CD4-positive, alpha-beta T cell (primary cell): ENCODE data around the gene TBC1D22B. TPM values are rescaled to one million over a fixed set of nuclear protein-coding genes. Genes with fewer than 3 reads are reported as not detected.

ENCODE experiments used
- ATAC-seq: fragments of 200-7000 bp; cut with Tn5 transposase; one replicate; pipeline ENCODE4 v1.10.0; 2022; ENCODE audit warnings: mild to moderate bottlenecking; ENCODE audit not compliant: poor library complexity
- CTCF ChIA-PET: fragments of 350-600 bp; sonication (Branson Sonifier 250); formaldehyde crosslinking; loops from one replicate; lab custom pipeline; 2021; ENCODE audit warnings: antibody characterized with exemption, inconsistent platforms; lab: Charles Lee
- POLR2A ChIA-PET: fragments of 350-600 bp; sonication (Branson Sonifier 250); formaldehyde crosslinking; loops from one replicate; lab custom pipeline; 2021; ENCODE audit warnings: antibody characterized with exemption, inconsistent platforms; lab: Charles Lee
- DNase-seq, 14 experiments: peaks; one replicate each; pipeline ENCODE4 v3.0.0-alpha.2; 2013 to 2020; ENCODE audit warnings: mixed read lengths in 2 of 14
- H3K27ac ChIP-seq, 2 donors: one replicate each; pipeline versions ENCODE4 v1.5.1 to v1.7.0; 2013; ENCODE audit warnings: low read length in 2 of 2, low read depth in 1 of 2, mild to moderate bottlenecking in 1 of 2
- H3K27me3 ChIP-seq, 2 experiments: 1 replicate in 1 of 2; 2 replicates in 1 of 2; pipeline versions ENCODE4 v1.6.1 to v1.7.0; 2013; ENCODE audit warnings: low read length in 2 of 2, control low read depth in 1 of 2, mild to moderate bottlenecking in 1 of 2, moderate library complexity in 1 of 2; ENCODE audit not compliant: insufficient read depth in 2 of 2, control insufficient read depth in 1 of 2
- H3K36me3 ChIP-seq: one replicate; pipeline ENCODE4 v1.6.1; 2013; ENCODE audit warnings: low read length, control low read depth; ENCODE audit not compliant: insufficient read depth
- H3K4me1 ChIP-seq: one replicate; pipeline ENCODE4 v1.6.1; 2013; ENCODE audit warnings: low read length, control low read depth; ENCODE audit not compliant: insufficient read depth
- H3K4me3 ChIP-seq: one replicate; pipeline ENCODE4 v1.5.1; 2013; ENCODE audit warnings: mild to moderate bottlenecking, low read length, moderate library complexity
- H3K9me3 ChIP-seq, 2 experiments: 1 replicate in 1 of 2; 2 replicates in 1 of 2; pipeline versions ENCODE4 v1.6.1 to v1.7.0; 2013; ENCODE audit warnings: low read length in 2 of 2, mild to moderate bottlenecking in 2 of 2, control low read depth in 1 of 2, moderate library complexity in 1 of 2; ENCODE audit not compliant: control insufficient read depth in 1 of 2, insufficient read depth in 1 of 2
- H3K27ac Mint-ChIP-seq: one replicate; pipeline ENCODE4 v1.8.0; 2020; ENCODE audit warnings: mixed read lengths
- H3K27me3 Mint-ChIP-seq: one replicate; pipeline ENCODE4 v1.8.0; 2021; ENCODE audit warnings: mixed read lengths
- H3K36me3 Mint-ChIP-seq: one replicate; pipeline ENCODE4 v1.8.0; 2021; ENCODE audit warnings: low read depth, mixed read lengths
- H3K4me1 Mint-ChIP-seq: one replicate; pipeline ENCODE4 v1.8.0; 2021; ENCODE audit warnings: low read depth, mixed read lengths
- H3K4me3 Mint-ChIP-seq: one replicate; pipeline ENCODE4 v1.8.0; 2020; ENCODE audit warnings: mild to moderate bottlenecking, mixed read lengths
- H3K9me3 Mint-ChIP-seq: one replicate; pipeline ENCODE4 v1.8.0; 2020; ENCODE audit warnings: mixed read lengths
- intact Hi-C, 2 experiments: fragments of 100-400 bp; cut with DNase I in 1 of 2; cut with micrococcal nuclease in 1 of 2; formaldehyde crosslinking; loops; one replicate each; pipeline versions ENCODE4 v1.15.1 to v1.9.0; 2023 to 2025; cut with DNase I, micrococcal nuclease
- total RNA-seq, 174 experiments: library from RNA in 2 of 174; stranded (reverse) in 2 of 174; gene quantifications; one replicate each; pipeline ENCODE4 v1.2.3 and lab custom pipeline; 2021 to 2026
- TF ChIP-seq, protein P1 (sequence below): fragments of 200-600 bp; IDR thresholded peaks from one replicate; pipeline ENCODE4 v1.8.0; 2022; ENCODE audit warnings: antibody characterized with exemption, mild to moderate bottlenecking

The TBC1D22B gene
- total RNA-seq, 2 experiments from 2014 or later, result 5.9 to 6.6 TPM

- H3K4me1 ChIP-seq, result no peaks in the 10 kb centered on the region
- ChIA-PET POLR2A (no interaction called here), CTCF (interaction anchor here (1.6 kb wide), 1 partner anchor 8 kb away, joined by 5 read pairs; no protein-coding TSS in a partner anchor)
- H3K4me3 ChIP-seq, result no peak overlapping the region
- TF ChIP-seq, protein P1, sequence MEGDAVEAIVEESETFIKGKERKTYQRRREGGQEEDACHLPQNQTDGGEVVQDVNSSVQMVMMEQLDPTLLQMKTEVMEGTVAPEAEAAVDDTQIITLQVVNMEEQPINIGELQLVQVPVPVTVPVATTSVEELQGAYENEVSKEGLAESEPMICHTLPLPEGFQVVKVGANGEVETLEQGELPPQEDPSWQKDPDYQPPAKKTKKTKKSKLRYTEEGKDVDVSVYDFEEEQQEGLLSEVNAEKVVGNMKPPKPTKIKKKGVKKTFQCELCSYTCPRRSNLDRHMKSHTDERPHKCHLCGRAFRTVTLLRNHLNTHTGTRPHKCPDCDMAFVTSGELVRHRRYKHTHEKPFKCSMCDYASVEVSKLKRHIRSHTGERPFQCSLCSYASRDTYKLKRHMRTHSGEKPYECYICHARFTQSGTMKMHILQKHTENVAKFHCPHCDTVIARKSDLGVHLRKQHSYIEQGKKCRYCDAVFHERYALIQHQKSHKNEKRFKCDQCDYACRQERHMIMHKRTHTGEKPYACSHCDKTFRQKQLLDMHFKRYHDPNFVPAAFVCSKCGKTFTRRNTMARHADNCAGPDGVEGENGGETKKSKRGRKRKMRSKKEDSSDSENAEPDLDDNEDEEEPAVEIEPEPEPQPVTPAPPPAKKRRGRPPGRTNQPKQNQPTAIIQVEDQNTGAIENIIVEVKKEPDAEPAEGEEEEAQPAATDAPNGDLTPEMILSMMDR, result no peak
- H3K36me3 ChIP-seq, result peaks cover 39% of the 10 kb centered on the region
- no peaks in the 10 kb centered on the region for H3K27me3 ChIP-seq
- no peak for DNase-seq
- Mint-ChIP-seq H3K27ac (no peak overlapping the region), H3K36me3 (peaks cover 69% of the 10 kb centered on the region), H3K4me1 (no peaks in the 10 kb centered on the region), H3K9me3 (no peaks in the 10 kb centered on the region), H3K27me3 (no peaks in the 10 kb centered on the region), H3K4me3 (no peak overlapping the region)
- intact Hi-C loops, result no loop called here
- H3K9me3 ChIP-seq, result no peaks in the 10 kb centered on the region
- no peak overlapping the region for H3K27ac ChIP-seq
- ATAC-seq, result no peak
Measured at GRCh38 chr6:37309046-37309445, 51.5 kb downstream of the TBC1D22B start.

DNA sequence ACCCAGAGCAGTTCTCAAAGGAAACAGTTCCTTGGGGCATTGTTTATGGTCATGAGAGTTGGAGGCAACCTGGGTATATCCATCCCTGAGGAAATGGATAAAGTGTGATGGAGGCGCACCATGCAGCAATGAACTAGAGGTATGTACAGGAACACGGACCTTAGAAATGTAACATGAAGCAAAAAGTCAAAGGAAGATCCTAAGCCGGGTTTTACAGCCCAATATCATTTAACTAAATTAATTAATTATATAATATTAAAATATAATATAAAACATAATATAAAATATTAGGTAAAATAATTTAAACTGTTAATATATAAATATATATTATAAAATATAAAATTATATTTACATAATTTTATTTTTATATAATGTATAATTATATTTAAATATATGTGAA, 52.1 kb downstream of the TBC1D22B start:
- CTCF ChIA-PET, result interaction anchor here (1.6 kb wide), 3 partner anchors 9 to 16 kb away, joined by 5 to 6 read pairs (median 5); no protein-coding TSS in a partner anchor
- H3K9me3 Mint-ChIP-seq, result no peaks in the 10 kb centered on the region
- intact Hi-C loops, result loop anchor here in 1 of 2 experiments (10.0 kb wide), 1 partner anchor 295 kb away; no protein-coding TSS in a partner anchor

DNA sequence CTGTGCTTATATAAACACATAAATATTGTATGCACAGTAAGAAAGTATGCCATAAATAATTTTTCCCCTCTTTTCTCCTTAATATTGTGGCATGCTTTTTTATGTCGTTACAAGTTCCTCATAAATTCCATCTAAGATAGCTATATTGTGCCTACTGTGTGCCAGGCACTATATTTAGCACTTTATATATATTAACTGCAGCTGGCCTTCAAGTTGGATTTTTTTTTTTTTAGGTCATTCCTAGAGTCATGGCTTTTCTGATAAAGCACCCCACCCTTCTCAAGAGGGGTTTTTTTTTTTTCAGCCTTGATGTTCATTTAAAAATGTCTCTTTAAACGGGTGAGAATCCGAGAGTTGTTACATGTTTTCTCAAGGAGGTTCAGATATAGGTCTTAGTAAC, 53.4 kb downstream of the TBC1D22B start:
- Mint-ChIP-seq H3K9me3 (no peaks in the 10 kb centered on the region), H3K27me3 (no peaks in the 10 kb centered on the region), H3K4me3 (no peak overlapping the region), H3K4me1 (peaks cover 5% of the 10 kb centered on the region), H3K36me3 (peaks cover 62% of the 10 kb centered on the region), H3K27ac (no peak overlapping the region)
- ChIA-PET CTCF (interaction anchor here (1.6 kb wide), 2 partner anchors 8 to 15 kb away, joined by 5 to 6 read pairs; no protein-coding TSS in a partner anchor), POLR2A (no interaction called here)
- DNase-seq (no peak), ATAC-seq (no peak)
- Histone ChIP-seq H3K4me1 (no peaks in the 10 kb centered on the region), H3K4me3 (no peak overlapping the region), H3K27ac (no peak overlapping the region), H3K36me3 (peaks cover 49% of the 10 kb centered on the region), H3K27me3 (no peaks in the 10 kb centered on the region), H3K9me3 (no peaks in the 10 kb centered on the region)
- intact Hi-C loops, result loop anchor here in 1 of 2 experiments (10.0 kb wide), 1 partner anchor 296 kb away; no protein-coding TSS in a partner anchor
- TF ChIP-seq, protein P1, result no peak

More for the DNA sequence above, 52.1 kb downstream of the TBC1D22B start:
- no peaks in the 10 kb centered on the region for H3K4me1 ChIP-seq
- POLR2A ChIA-PET, result no interaction called here
- no peak for ATAC-seq
- H3K36me3 ChIP-seq, result peaks cover 45% of the 10 kb centered on the region
- no peaks in the 10 kb centered on the region for H3K27me3 ChIP-seq
- no peak for DNase-seq
- Mint-ChIP-seq H3K36me3 (peaks cover 69% of the 10 kb centered on the region), H3K27me3 (no peaks in the 10 kb centered on the region), H3K27ac (no peak overlapping the region), H3K4me3 (no peak overlapping the region), H3K4me1 (peaks cover 1% of the 10 kb centered on the region)
- no peak overlapping the region for H3K4me3 ChIP-seq
- no peaks in the 10 kb centered on the region for H3K9me3 ChIP-seq
- TF ChIP-seq, protein P1, result no peak
- no peak overlapping the region for H3K27ac ChIP-seq
